Prostate gland (tissue), 2 donors: ENCODE measurements around the gene LZTR1.

Source experiments
- POLR2A ChIP-seq: fragments of 450-650 bp; IDR thresholded peaks from one replicate; pipeline ENCODE4 v1.6.1; 2016; ENCODE audit warnings: antibody characterized with exemption, mild to moderate bottlenecking
- POLR2AphosphoS5 ChIP-seq: sonication (generic); formaldehyde crosslinking; IDR thresholded peaks from one replicate; pipeline ENCODE4 v1.6.1; 2017; ENCODE audit warnings: antibody characterized with exemption
- TF ChIP-seq, protein P1 (sequence below), 4 experiments: fragments of 200-600 bp in 2 of 4; fragments of 450-650 bp in 2 of 4; sonication (generic) in 2 of 4; IDR thresholded peaks; 1 replicate in 3 of 4; 2 replicates in 1 of 4; pipeline ENCODE4 v1.5.1; 2016 to 2019; ENCODE audit warnings: antibody characterized with exemption in 4 of 4, mild to moderate bottlenecking in 2 of 4, moderate library complexity in 2 of 4

DNA sequence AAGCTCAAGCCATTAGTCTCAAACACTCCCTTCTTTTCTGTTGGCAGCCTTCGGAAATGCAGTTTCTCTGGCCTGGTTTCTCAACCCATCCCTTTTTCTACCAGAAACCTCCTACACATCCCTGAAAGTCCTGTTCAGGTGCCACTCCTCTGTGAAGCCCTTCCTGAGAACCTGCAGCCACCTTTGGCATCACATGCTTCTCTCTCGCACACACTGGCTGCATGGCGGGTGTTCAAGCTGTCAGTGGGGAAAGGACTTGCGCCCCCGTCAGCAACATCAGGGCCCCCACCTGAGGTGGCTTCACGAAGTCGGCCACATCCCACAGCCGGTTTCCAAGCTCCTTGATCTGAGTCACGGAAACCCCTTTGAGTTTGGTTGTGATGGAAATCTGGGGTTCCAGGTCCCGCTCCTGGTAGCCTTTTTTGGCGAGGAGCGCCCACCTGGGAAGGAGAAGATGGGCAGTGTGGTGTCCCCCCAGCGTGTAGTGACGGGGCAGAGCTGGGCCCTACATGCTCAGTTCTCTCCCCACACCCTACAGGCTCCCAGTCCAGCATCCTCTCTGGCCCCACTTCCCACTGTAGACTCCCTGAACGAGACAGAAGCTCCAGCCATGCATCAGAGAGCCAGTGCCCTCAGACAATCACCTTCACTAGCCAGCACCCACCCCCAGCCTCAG is 61.9 kb downstream of the LZTR1 start:
- TF ChIP-seq, protein P1, sequence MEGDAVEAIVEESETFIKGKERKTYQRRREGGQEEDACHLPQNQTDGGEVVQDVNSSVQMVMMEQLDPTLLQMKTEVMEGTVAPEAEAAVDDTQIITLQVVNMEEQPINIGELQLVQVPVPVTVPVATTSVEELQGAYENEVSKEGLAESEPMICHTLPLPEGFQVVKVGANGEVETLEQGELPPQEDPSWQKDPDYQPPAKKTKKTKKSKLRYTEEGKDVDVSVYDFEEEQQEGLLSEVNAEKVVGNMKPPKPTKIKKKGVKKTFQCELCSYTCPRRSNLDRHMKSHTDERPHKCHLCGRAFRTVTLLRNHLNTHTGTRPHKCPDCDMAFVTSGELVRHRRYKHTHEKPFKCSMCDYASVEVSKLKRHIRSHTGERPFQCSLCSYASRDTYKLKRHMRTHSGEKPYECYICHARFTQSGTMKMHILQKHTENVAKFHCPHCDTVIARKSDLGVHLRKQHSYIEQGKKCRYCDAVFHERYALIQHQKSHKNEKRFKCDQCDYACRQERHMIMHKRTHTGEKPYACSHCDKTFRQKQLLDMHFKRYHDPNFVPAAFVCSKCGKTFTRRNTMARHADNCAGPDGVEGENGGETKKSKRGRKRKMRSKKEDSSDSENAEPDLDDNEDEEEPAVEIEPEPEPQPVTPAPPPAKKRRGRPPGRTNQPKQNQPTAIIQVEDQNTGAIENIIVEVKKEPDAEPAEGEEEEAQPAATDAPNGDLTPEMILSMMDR (IDR thresholded peaks at IDR 0.05), result no peak
- TF ChIP-seq POLR2A (no peak), POLR2AphosphoS5 (no peak)
